Activated CD8-positive, alpha-beta memory T cell treated with anti-CD3 and anti-CD28 coated beads, Interleukin-2, amount 50 U/mL, for 24 hours (primary cell): ENCODE results near the gene OR4A5.
"Not testable (repeated sequence)": the region's sequence is repeated elsewhere in the genome, so short reads cannot be mapped to it uniquely, and the experiment has no call there.

Source experiments
- DNase-seq: peaks from one replicate; pipeline ENCODE4 v3.0.0-alpha.2; 2020; ENCODE audit errors: extremely low read depth

Gene OR4A5

GRCh38 chr11:54706532-54706931, at the start of gene OR4A5:
Gene OR4A5 (plus strand): TSS chr11:54706832. CDS start chr11:54706885, 53 bp downstream.
- DNase-seq, result not testable (repeated sequence)

DNA sequence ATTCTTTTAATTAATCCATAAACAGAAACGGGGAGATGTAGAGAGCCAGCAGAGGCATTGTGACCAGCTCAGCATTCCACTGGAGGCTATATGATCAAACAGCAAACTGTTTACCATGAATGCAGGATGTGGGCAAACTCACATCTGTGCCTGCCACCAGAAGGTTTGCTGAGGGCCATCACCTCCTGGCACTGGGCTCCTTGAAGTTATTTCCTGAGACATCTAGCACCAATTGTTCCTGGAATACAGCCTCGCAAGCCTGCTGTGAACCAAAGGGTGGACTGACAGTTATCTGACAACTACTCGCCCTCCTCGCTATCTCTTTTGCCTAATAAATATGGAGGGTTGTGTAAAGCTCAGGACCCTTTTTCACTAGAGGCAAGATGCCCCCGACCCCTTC, 13.5 kb downstream of the OR4A5 start:
- not testable (repeated sequence) for DNase-seq
